ENCODE data around the gene LENEP.

The LENEP gene

GRCh38 chr1:154999571-155000410 is 6.4 kb downstream of the LENEP start:
- DNase-seq: peak in 1 of 2 donors; percentile 57

DNA sequence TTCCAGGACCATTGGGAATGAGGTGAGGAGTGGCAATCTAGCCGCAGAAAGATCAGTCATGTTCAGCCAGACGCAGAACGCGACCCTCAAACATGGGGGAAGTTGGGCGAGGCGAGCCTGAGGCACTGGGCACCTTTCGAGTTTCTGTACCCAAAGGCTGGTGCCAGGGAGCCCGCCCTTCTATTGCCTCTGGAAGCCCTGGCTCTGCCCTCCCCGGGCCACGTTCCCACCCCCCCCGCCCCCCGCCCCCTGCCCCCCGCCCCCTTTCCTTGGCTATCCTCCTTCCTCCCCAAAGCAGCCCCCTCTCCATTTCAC is 7.0 kb downstream of the LENEP start:
- DNase-seq: no peak

- DNase-seq: peak; percentile 71 to 82
Measured at GRCh38 chr1:155000726-155001424, 7.5 kb downstream of the LENEP start.

GRCh38 chr1:155001425-155001674 is 8.0 kb downstream of the LENEP start:
- DNase-seq: no peak

DNA sequence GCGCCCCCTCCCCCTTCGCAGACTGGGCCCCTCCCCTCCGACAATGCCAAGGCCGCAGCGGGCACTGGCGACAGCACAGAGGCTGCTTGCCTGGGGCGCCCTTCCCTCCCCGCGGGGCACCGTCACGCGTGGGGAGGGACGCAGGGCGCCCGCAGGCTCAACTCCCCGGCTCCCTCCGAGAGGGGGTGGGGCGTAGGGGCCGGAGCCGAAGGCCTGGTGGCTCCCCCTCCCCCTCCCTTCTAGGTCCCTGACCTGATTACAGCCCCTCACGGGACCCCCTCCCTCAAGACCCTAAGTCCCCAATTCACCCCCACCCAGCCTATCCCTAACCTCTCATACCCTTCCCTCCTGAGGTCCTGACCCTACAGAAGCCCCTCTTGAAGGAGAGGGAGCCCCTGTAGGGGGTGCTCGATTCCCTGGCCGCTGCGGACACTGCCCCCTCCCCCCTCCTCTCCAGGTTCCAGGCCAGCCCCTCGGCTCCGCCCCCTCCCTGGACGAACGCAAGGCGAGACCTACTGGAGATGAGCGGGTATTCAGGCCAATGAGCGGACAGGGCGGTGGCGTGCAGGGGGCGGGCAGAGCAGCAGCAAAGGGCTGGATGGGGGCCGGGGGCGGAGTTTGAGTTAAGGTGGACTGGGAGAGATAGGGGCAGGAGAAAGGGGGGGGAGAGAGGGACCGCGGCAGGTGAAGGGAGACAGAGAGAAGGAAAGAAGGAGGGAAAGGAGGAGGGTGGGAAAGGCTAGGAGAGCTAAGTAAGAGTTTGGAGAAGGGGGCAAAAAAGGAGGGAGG is 8.5 kb downstream of the LENEP start:
- DNase-seq: peak; percentile 98

DNA sequence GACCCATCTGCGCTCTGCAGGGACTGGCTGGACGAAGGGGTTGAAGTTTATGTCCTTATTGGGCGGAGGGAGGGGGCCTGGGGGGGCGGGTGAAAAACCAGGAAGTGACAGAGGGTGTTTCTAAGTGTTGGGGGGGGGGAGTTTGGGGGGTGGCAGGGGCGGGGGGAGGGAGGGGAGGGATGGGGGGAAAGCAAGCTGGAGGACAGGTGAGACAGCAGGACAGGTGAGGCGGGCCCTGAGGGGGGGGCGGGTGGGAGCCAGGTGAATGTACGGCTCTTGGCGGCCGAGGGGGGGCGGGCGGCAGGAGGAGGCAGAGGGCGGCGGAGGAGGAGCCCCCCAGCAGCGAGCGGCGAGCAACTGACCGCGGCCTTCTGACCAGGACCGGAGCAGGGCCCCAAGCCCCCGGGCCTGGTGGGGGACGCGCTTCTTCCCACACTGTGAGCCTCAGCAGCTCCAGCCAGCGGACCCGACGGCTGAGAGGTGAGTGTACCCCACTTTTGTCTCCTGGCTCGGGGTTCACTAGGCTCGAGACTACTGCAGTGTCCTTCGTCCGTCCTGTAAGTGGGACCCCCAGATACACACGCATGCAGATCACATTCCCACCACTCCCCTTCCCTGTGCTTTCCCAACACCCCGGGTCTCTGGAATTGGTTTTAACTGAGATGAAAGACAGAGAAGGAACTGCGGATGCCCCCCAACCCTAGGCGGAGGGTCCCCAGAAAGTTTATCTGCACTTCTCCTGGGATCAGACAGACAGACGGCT is 9.3 kb downstream of the LENEP start, which contains the start of gene ZBTB7B:
Gene ZBTB7B (plus strand): TSS at position 339 of the 763 bp plus-strand sequence. CDS start 11,859 bp downstream, outside the sequence.
- DNase-seq: no peak

GRCh38 chr1:155003227-155003765 is 9.9 kb downstream of the LENEP start:
- DNase-seq: no peak

GRCh38 chr1:155003766-155004351 is 10.5 kb downstream of the LENEP start:
- DNase-seq: no peak

GRCh38 chr1:155004352-155005075 is 11.1 kb downstream of the LENEP start:
- no peak for DNase-seq

- DNase-seq: peak; percentile 45 to 58
Measured at GRCh38 chr1:155005076-155006011, 12.0 kb downstream of the LENEP start.

- DNase-seq: peak; percentile 49 to 68
Measured at GRCh38 chr1:155006601-155007101, 13.3 kb downstream of the LENEP start.

DNA sequence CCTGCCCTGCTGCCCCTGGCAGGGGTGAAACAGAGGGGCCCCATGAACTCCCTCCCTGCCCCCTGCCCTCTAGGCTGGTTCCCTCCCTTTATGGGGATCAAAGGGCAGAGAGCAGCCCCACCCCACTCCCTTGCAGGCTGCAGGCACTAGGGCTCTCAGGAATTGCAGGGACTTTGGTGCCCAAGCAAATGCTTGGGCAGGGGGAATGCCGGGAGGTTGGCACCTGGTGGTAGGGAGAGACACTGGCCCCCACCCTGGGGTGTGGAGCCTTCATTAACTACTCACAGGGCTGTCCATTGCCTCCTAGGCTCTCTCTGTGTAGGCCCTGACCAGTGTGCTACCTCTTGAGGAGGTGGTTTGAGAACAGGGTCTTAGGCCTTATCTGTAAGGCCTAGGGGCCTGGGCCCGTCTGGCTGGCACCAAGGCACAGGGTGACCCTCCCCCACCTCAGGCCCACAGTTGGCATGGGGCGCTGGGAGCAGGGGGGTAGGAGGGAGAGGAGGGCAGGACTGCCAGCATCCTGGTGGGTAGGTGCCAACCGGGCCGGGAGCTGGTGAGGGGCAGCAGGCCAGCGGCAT is 14.0 kb downstream of the LENEP start:
- DNase-seq: no peak

DNA sequence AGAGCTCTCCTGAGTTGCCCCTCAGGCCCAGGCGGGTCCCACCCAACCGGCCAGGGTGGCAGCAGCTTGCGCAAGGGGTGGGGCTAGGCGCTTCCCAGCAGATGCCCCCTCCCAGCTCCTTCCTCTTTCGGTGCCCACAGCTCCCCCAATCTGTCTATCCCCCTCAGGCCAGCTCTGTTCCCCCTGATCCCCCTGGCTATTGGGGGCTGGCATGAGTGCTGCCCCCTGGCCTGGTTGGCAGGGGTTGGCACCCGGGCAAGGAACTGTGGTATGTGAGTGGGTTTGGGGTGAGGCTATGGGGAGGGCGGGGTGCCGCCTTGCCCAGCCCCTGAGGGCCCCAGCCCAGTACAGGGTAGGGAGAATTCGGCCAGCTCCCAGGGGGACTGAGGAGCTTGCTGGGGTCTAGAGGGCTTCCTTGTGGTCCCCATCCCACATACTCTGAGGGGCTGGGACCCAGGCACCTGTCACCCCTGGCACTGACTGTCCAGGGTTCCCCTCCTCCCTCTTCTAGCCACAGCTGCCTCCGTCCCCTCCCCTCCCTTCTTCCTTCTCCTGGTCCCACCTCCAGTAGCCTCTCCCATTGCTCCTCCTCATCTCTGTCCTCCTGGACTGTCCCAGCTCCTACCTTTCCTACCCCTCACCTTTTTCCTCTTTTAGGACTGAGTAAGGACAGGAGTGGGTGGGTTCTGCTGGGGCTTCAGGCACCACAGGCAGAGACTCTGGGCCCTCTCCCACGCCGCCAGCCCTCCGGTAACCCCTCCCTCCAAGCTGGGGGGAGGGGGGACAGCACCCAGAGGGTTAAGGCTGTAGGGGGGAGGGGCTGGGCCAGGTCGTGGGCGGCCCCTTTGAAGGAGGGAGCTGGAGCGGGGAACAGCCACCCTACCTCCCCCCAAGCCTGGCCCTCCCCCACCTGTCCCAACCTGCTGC is 14.9 kb downstream of the LENEP start:
- peak in 1 of 2 donors; percentile 35 for DNase-seq

DNA sequence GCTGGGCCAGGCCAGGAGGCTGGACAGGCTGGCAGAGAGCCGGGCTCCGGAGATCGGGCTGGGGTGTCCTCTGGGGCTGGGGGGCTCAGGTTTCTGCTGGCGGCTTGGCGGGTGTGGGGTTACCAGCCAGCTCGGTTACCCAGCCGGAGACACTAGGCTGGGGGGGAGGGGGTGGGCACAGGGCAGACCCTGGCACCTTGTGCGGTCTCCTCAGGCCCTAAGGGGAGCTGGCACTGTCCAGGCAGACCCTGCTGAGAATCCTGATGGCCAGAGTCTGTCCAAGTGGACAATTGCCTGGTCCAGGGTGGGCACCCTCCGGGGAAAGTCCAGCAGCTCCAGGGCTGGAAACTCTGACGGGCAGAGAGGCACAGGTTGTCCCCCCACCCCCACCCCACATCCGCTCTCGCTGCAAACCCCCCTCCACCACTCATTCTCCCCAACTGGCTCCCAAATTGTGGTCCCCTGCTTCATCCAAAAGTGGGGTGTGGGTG is 15.9 kb downstream of the LENEP start:
- peak in 1 of 2 donors; percentile 19 for DNase-seq

DNA sequence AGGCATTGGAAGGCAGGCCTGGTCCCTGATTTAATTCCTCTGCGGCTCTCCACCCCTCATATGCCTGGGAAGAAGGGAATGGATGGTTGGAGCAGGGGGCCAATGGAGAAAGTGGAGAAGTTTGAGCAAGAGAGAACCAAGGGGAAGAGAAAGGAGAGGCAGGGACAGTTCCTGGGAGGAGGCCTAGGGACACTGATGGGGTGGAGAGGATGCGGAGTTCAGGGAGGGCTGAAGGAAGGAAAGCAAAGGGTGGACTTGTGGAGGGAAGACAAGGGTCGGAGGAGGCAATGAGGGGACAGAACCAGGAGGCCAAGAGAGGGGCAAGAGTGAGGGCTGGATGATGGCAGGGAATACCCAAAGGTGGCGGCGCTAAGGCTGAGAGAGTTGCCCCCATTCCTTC is 16.4 kb downstream of the LENEP start:
- DNase-seq: no peak

DNA sequence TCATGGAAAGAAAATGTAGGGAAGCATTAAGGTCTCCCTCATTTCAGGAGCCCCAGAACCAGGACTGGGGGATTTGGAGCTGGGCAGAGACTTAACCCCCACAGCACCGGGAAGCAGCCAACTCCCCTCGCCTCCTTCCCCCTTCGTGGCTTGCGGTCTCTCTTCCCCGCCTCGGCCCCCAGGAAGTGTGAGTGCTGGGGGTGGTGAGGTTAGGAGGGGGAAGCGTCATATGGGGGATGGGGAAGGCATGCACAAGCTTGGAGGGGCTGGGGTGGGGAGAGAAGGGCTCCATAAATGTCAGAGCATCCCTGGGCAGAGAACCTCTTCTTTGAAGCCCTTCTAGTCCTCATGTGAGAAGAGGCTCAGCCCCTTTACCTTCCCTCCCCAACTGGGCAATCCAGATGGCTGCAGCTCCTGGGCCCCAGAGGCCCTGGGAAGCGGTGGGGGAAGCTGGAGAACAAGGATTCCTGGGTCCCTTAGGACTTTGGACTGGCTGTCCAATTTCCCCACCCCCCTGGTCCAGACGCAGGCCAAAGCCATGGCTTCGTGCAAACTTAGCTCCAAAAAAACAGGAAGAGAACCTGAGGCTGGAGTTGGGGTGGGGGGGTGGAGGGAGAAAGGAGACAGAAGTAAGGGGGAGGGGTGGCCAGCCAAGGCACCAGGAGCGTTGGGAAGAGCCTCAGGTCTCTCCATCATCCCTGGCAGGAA is 17.0 kb downstream of the LENEP start:
- peak in 1 of 2 donors; percentile 46 for DNase-seq

GRCh38 chr1:155011004-155011416 is 17.6 kb downstream of the LENEP start:
- DNase-seq: no peak

All from CD4-positive, alpha-beta T cell treated with Interferon alpha-2 for 1 hour (primary cell).